GM12874 (cell line): ENCODE data around the gene VANGL2.

Source experiments
- CTCF ChIP-seq: IDR thresholded peaks from 2 replicates; pipeline ENCODE4 v1.5.1; 2011; ENCODE audit warnings: low read depth, mild to moderate bottlenecking, control low read depth, low read length, moderate library complexity; ENCODE audit not compliant: insufficient read depth

The VANGL2 gene

GRCh38 chr1:160365325-160365724 is 35.0 kb upstream of the VANGL2 start:
- no peak for TF ChIP-seq CTCF

- TF ChIP-seq CTCF: no peak
These were observed 33.4 kb upstream of the VANGL2 start, which contains the start of gene NHLH1 for GRCh38 chr1:160366731-160367515. NHLH1 (plus strand) TSS chr1:160367071; CDS start chr1:160370732, 3,661 bp downstream.

GRCh38 chr1:160367516-160367900 is 32.9 kb upstream of the VANGL2 start:
- TF ChIP-seq CTCF: no peak

GRCh38 chr1:160367934-160368923 is 32.1 kb upstream of the VANGL2 start:
- TF ChIP-seq CTCF: no peak

- TF ChIP-seq CTCF: no peak
These were observed 31.3 kb upstream of the VANGL2 start for GRCh38 chr1:160369087-160369486.

- no peak for TF ChIP-seq CTCF
These were observed 29.6 kb upstream of the VANGL2 start for GRCh38 chr1:160370561-160371345.

- TF ChIP-seq CTCF: no peak
These were observed 29.1 kb upstream of the VANGL2 start for GRCh38 chr1:160371346-160371631.
